ENCODE data around the gene PRAC2.
"Not testable (repeated sequence)": the region's sequence is repeated elsewhere in the genome, so short reads cannot be mapped to it uniquely, and the experiment has no call there.

The PRAC2 gene

GRCh38 chr17:48722915-48723422 is at the start of gene PRAC2:
Gene PRAC2, plus strand, starts transcription at chr17:48723185. Its CDS starts 1,226 bp downstream, at chr17:48724411.
- no peak for DNase-seq

- no peak for DNase-seq
Observed at GRCh38 chr17:48676963-48677558, 45.9 kb upstream of the PRAC2 start.

GRCh38 chr17:48678141-48678971 is 44.6 kb upstream of the PRAC2 start:
- DNase-seq: peak; percentile 46

GRCh38 chr17:48679385-48680096 is 43.4 kb upstream of the PRAC2 start:
- DNase-seq: no peak

GRCh38 chr17:48681609-48682008 is 41.4 kb upstream of the PRAC2 start:
- DNase-seq: no peak

- no peak for DNase-seq
Observed at GRCh38 chr17:48690655-48691054, 32.3 kb upstream of the PRAC2 start.

GRCh38 chr17:48692049-48692448 is 30.9 kb upstream of the PRAC2 start:
- DNase-seq: no peak

- DNase-seq: no peak
Observed at GRCh38 chr17:48693178-48693577, 29.8 kb upstream of the PRAC2 start.

- DNase-seq: no peak
Observed at GRCh38 chr17:48701864-48702532, 21.0 kb upstream of the PRAC2 start.

- DNase-seq: no peak
Observed at GRCh38 chr17:48704361-48705248, 18.4 kb upstream of the PRAC2 start.

GRCh38 chr17:48711128-48711527 is 11.9 kb upstream of the PRAC2 start:
- no peak for DNase-seq

GRCh38 chr17:48715496-48716399 is 7.2 kb upstream of the PRAC2 start:
- no peak for DNase-seq

- DNase-seq: not testable (repeated sequence)
Observed at GRCh38 chr17:48716549-48716948, 6.4 kb upstream of the PRAC2 start.

GRCh38 chr17:48717367-48718226 is 5.4 kb upstream of the PRAC2 start:
- no peak for DNase-seq

GRCh38 chr17:48718227-48718760 is 4.7 kb upstream of the PRAC2 start:
- no peak for DNase-seq

GRCh38 chr17:48718761-48719641 is 4.0 kb upstream of the PRAC2 start:
- DNase-seq: no peak

GRCh38 chr17:48719642-48720265 is 3.2 kb upstream of the PRAC2 start:
- DNase-seq: no peak

Data from 8988T (cell line).